GM12878 (cell line): ENCODE results near the gene RIPOR1. TPM values are rescaled to one million over a fixed set of nuclear protein-coding genes. Genes with fewer than 3 reads are reported as not detected.

ENCODE experiments used
- ATAC-seq: fragments of 200-7000 bp; cut with Tn5 transposase; 3 replicates; pipeline ENCODE4 v1.9.1; 2020; ENCODE audit warnings: mild to moderate bottlenecking, moderate library complexity
- BruUV-seq: library from RNA; stranded (reverse); fragments of 400-500 nt; replicated peaks from 2 replicates; lab custom pipeline; 2021; lab: Mats Ljungman, UMichigan
- CTCF ChIA-PET: fragments of 300-600 bp; sonication (Branson Sonifier 250); formaldehyde crosslinking; extraction: SDS; loops from one replicate; lab custom pipeline; 2021; ENCODE audit warnings: inconsistent platforms; lab: Yijun Ruan, JAX
- POLR2A ChIA-PET: fragments of 350-600 bp; formaldehyde crosslinking; extraction: SDS; loops from one replicate; lab custom pipeline; 2021; ENCODE audit warnings: inconsistent platforms; lab: Charles Lee
- RAD21 ChIA-PET: fragments of 300-600 bp; sonication (Branson Sonifier 250); formaldehyde crosslinking; loops from one replicate; lab custom pipeline; 2023; ENCODE audit warnings: antibody characterized with exemption; ENCODE audit not compliant: unreplicated experiment; lab: Charles Lee
- SMC1A ChIA-PET: fragments of 300-600 bp; sonication (Branson Sonifier 250); formaldehyde crosslinking; loops from one replicate; lab custom pipeline; 2023; ENCODE audit not compliant: unreplicated experiment, uncharacterized antibody; lab: Charles Lee
- DNase-seq: peaks from one replicate; pipeline ENCODE4 v3.0.0-alpha.2; 2011; ENCODE audit warnings: low read depth, low spot score
- FAIRE-seq: peaks from 3 replicates; lab custom pipeline; 2011; peaks lifted over from hg19 to GRCh38; lab: Jason Lieb, UNC
- H2AFZ ChIP-seq: 2 replicates; pipeline ENCODE4 v1.6.0; 2011; ENCODE audit warnings: low read depth, low read length, control low read depth; ENCODE audit not compliant: control insufficient read depth
- H3K27ac ChIP-seq: 2 replicates; pipeline ENCODE4 v1.5.1; 2011; ENCODE audit warnings: control low read depth; ENCODE audit not compliant: control insufficient read depth, insufficient read depth
- H3K27me3 ChIP-seq, 2 experiments: replicated peaks in 1 of 2; 2 replicates each; pipeline versions ENCODE4 v1.6.0 to v1.6.1; 2011; ENCODE audit warnings: low read length in 1 of 2; ENCODE audit not compliant: control insufficient read depth in 2 of 2, insufficient read depth in 2 of 2
- H3K36me3 ChIP-seq, 2 experiments: 2 replicates each; pipeline ENCODE4 v1.5.1; 2011; ENCODE audit warnings: low read length in 1 of 2; ENCODE audit not compliant: control insufficient read depth in 2 of 2, insufficient read depth in 2 of 2
- H3K4me1 ChIP-seq: 2 replicates; pipeline ENCODE4 v1.6.1; 2011; ENCODE audit warnings: mild to moderate bottlenecking, low read length, moderate library complexity, mixed read lengths; ENCODE audit not compliant: control insufficient read depth, insufficient read depth
- H3K4me2 ChIP-seq: 2 replicates; pipeline ENCODE4 v1.6.0; 2011; ENCODE audit warnings: control low read depth; ENCODE audit not compliant: control insufficient read depth, insufficient read depth
- H3K4me3 ChIP-seq: fragments of 200-600 bp; sonication (generic); 2 replicates; pipeline ENCODE4 v1.5.1; 2016
- H3K79me2 ChIP-seq: 2 replicates; pipeline ENCODE4 v1.6.0; 2011; ENCODE audit warnings: low read length; ENCODE audit not compliant: control insufficient read depth, insufficient read depth
- H3K9ac ChIP-seq: 2 replicates; pipeline ENCODE4 v1.8.0; 2011; ENCODE audit warnings: low read length, control low read depth, mixed read lengths; ENCODE audit not compliant: control insufficient read depth, insufficient read depth
- H3K9me3 ChIP-seq: replicated peaks from 3 replicates; pipeline ENCODE4 v1.5.1; 2011; ENCODE audit warnings: mild to moderate bottlenecking, low read length; ENCODE audit not compliant: control insufficient read depth, insufficient read depth
- H4K20me1 ChIP-seq: 2 replicates; pipeline ENCODE4 v1.6.0; 2011; ENCODE audit not compliant: control insufficient read depth, insufficient read depth
- BHLHE40 ChIP-seq, 2 experiments: fragments of 450-650 bp in 1 of 2; IDR thresholded peaks; 2 replicates each; pipeline ENCODE4 v1.6.1; 2011 to 2017; ENCODE audit warnings: low read depth in 2 of 2, borderline replicate concordance in 1 of 2, improper control_type of control experiment in 1 of 2, low read length in 1 of 2, mild to moderate bottlenecking in 1 of 2
- CBX3 ChIP-seq: fragments of 200-600 bp; sonication (generic); IDR thresholded peaks from 2 replicates; pipeline ENCODE4 v1.6.1; 2016; ENCODE audit warnings: low read depth, borderline replicate concordance
- CBX5 ChIP-seq: sonication (generic); IDR thresholded peaks from 2 replicates; pipeline ENCODE4 v1.6.1; 2016; ENCODE audit warnings: low read depth, moderate library complexity, mild to moderate bottlenecking, inconsistent platforms
- GATAD2B ChIP-seq: fragments of 450-650 bp; conservative IDR thresholded peaks from 2 replicates; pipeline ENCODE4 v1.6.1; 2017; ENCODE audit warnings: low read depth, mild to moderate bottlenecking, moderate library complexity
- HDGF ChIP-seq: fragments of 450-650 bp; IDR thresholded peaks from 2 replicates; pipeline ENCODE4 v1.6.1; 2016; ENCODE audit warnings: antibody characterized with exemption
- IKZF1 ChIP-seq: fragments of 450-650 bp; conservative IDR thresholded peaks from 2 replicates; pipeline ENCODE4 v1.6.1; 2017; ENCODE audit warnings: antibody characterized with exemption, mild to moderate bottlenecking
- IKZF2 ChIP-seq, 2 experiments: fragments of 450-650 bp; IDR thresholded peaks; 2 replicates each; pipeline ENCODE4 v1.6.1; 2017; ENCODE audit warnings: mild to moderate bottlenecking in 2 of 2, moderate library complexity in 2 of 2
- POLR2A ChIP-seq: IDR thresholded peaks from 2 replicates; pipeline ENCODE4 v1.6.1; 2011; ENCODE audit warnings: low read depth, mild to moderate bottlenecking, low read length
- POU2F2 ChIP-seq: IDR thresholded peaks from 3 replicates; pipeline ENCODE4 v1.6.1; 2011; ENCODE audit warnings: low read depth, mild to moderate bottlenecking, low read length, borderline replicate concordance
- RAD21 ChIP-seq: IDR thresholded peaks from 2 replicates; pipeline ENCODE4 v1.6.1; 2011; ENCODE audit warnings: mild to moderate bottlenecking, low read depth, low read length, moderate library complexity; ENCODE audit not compliant: insufficient read depth
- RELA ChIP-seq: fragments of 450-650 bp; IDR thresholded peaks from 2 replicates; pipeline ENCODE4 v1.8.0; 2014; ENCODE audit warnings: borderline replicate concordance; ENCODE audit not compliant: partially characterized antibody
- SMAD5 ChIP-seq: IDR thresholded peaks from 2 replicates; pipeline ENCODE4 v1.6.1; 2016; ENCODE audit warnings: antibody characterized with exemption, low read depth
- SMARCA5 ChIP-seq: fragments of 450-650 bp; IDR thresholded peaks from 2 replicates; pipeline ENCODE4 v1.6.1; 2017; ENCODE audit warnings: mild to moderate bottlenecking
- SPI1 ChIP-seq: IDR thresholded peaks from 2 replicates; pipeline ENCODE4 v1.6.1; 2011; ENCODE audit warnings: low read depth, mild to moderate bottlenecking, low read length, moderate library complexity, borderline replicate concordance; ENCODE audit not compliant: insufficient read depth
- STAT3 ChIP-seq: IDR thresholded peaks from 2 replicates; pipeline ENCODE4 v1.6.1; 2011; ENCODE audit warnings: low read depth, low read length, improper control_type of control experiment
- ZBED1 ChIP-seq: IDR thresholded peaks from 2 replicates; pipeline ENCODE4 v1.6.1; 2016; ENCODE audit warnings: borderline replicate concordance
- ZNF207 ChIP-seq: fragments of 450-650 bp; IDR thresholded peaks from 2 replicates; pipeline ENCODE4 v1.6.1; 2014; ENCODE audit warnings: antibody characterized with exemption, mild to moderate bottlenecking, borderline replicate concordance
- ZNF622 ChIP-seq: fragments of 450-650 bp; IDR thresholded peaks from 2 replicates; pipeline ENCODE4 v1.6.1; 2017; ENCODE audit warnings: mild to moderate bottlenecking, inconsistent platforms
- WGBS: methylation state at CpG from one replicate; pipeline ENCODE4 v1.1.6; 2016; ENCODE audit warnings: low lambda C conversion rate; ENCODE audit not compliant: insufficient replicate concordance, insufficient coverage; ENCODE audit errors: missing lambda C conversion rate; 5-methylcytosine and 5-hydroxymethylcytosine counted together
- in situ Hi-C: fragments of 300-500 bp; cut with MboI; formaldehyde crosslinking; loops from 9 replicates; pipeline ENCODE4 v1.14.3; 2018; ENCODE audit warnings: mixed read lengths
- intact Hi-C: fragments of 100-400 bp; cut with micrococcal nuclease; formaldehyde crosslinking; loops from one replicate; pipeline ENCODE4 v1.14.2; 2022; ENCODE audit not compliant: unreplicated experiment
- polyA plus RNA-seq, 11 experiments: library from polyadenylated mRNA; depleted of rRNA in 4 of 11; unstranded in 6 of 11; stranded (reverse) in 5 of 11; fragments of >200 nt; fragmentation: Nextera tagmentation in 4 of 11; fragmentation: Illumina TruSeq in 1 of 11; extraction: Ambion mirVana in 4 of 11; extraction: Trizol in 1 of 11; gene quantifications; 1 replicate in 1 of 11; 2 replicates in 10 of 11; pipeline versions ENCODE4 v1.2.1 to v1.2.3, GENCODE V29; 2011 to 2016; ENCODE audit warnings: inconsistent platforms in 2 of 11, missing spikeins in 2 of 11, low read depth in 1 of 11
- total RNA-seq, 4 experiments: library from RNA; depleted of rRNA in 3 of 4; stranded (reverse); fragments of >200 nt in 3 of 4; fragmentation: Illumina TruSeq in 1 of 4; extraction: Trizol in 1 of 4; gene quantifications; 2 replicates each; pipeline versions ENCODE4 v1.2.1 to v1.2.3, GENCODE V29; 2013 to 2021
- TF ChIP-seq, protein P1 (sequence below): IDR thresholded peaks from 2 replicates; pipeline ENCODE4 v1.6.1; 2011; ENCODE audit warnings: borderline replicate concordance, low read depth, mild to moderate bottlenecking, moderate library complexity, low read length; ENCODE audit not compliant: insufficient read depth, poor library complexity, severe bottlenecking
- TF ChIP-seq, protein P2 (sequence below): IDR thresholded peaks from 2 replicates; pipeline ENCODE4 v1.6.1; 2012; ENCODE audit warnings: low read length, inconsistent platforms
- TF ChIP-seq, protein P3 (sequence below): IDR thresholded peaks from 2 replicates; pipeline ENCODE4 v1.6.1; 2011; ENCODE audit warnings: low read depth, low read length, improper control_type of control experiment, borderline replicate concordance

Gene RIPOR1
- total and polyA plus RNA-seq, 10 of the 15 experiments (the other 5 are each of a cell fraction or from before 2014, with no cell fraction given): 0.13 to 28.5 (median 7.0) TPM

DNA sequence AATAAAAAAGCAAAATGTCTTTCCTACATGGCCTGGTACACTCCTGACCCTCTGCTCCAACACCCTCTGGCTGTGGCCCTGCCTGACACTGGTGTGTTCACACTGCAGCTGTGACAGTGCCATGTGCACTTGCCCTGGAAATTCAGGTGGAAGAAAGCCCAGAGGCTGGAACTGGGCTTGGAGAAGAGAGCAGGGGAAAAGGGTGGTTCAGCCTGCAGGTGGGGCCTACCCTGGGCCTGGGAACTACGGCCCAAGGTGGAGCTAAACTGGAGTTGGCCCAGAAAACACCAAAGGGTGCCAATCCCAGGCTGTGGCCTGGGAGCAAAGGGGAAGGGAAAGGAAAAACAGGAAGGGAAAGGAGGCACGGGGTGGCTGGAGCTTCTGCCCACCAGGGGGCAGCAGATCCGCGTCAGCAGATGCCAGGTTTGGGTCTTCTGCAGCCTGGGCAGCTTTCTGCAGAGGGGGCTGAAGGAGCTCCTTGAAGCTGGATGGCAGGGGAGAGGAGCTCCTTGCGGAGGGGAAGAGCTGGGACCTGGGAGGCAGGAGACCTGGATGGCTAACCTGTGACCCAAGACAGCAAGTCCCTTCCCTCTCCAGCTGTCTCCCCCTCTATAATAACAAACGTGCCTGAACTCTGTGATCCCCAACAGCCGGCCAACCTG is 18.3 kb downstream of the RIPOR1 start:
- no peaks in the 10 kb centered on the region for H4K20me1 ChIP-seq
- BruUV-seq: no TSS peak
- ATAC-seq: peak; percentile 74
- CTCF ChIA-PET: interaction anchor here (0.5 to 5.9 kb wide), 46 partner anchors 10 to 712 kb away, joined by 3 to 138 read pairs (median 4); partner anchors contain the start of genes ACD, ATP6V0D1, C16orf86 and CARMIL2
- WGBS: 7% methylated on average over 7 of the region's 7 CpGs
- FAIRE-seq: peak; percentile 92
- no peaks in the 10 kb centered on the region for H3K27me3 ChIP-seq
- peaks cover 28% of the 10 kb centered on the region for H3K4me1 ChIP-seq
- no peak for DNase-seq
- peaks cover 10 to 11% of the 10 kb centered on the region in 2 experiments; a peak in 3 of 4 replicates for H3K36me3 ChIP-seq
- in situ Hi-C loops: loop anchor here (5.0 kb wide), 1 partner anchor 95 kb away; no protein-coding TSS in a partner anchor
- no peaks in the 10 kb centered on the region for H3K9me3 ChIP-seq
- RAD21 ChIA-PET: interaction anchor here (0.7 to 5.8 kb wide), 20 partner anchors 9 to 389 kb away, joined by 3 to 102 read pairs (median 6); partner anchors contain the start of genes ACD, C16orf86, CARMIL2 and CTCF
- peak overlapping the region; percentile 82 for H3K4me2 ChIP-seq
- SMC1A ChIA-PET: interaction anchor here (0.7 to 6.2 kb wide), 20 partner anchors 9 to 122 kb away, joined by 3 to 86 read pairs (median 5); partner anchors contain the start of genes ACD, C16orf86, CARMIL2 and CTCF
- H3K9ac ChIP-seq: peak overlapping the region; percentile 31
- POLR2A ChIA-PET: interaction anchor here (0.8 to 2.6 kb wide), 8 partner anchors 9 to 112 kb away, joined by 3 to 17 read pairs (median 9); partner anchors contain the start of genes ACD, CARMIL2 and RIPOR1
- no peaks in the 10 kb centered on the region for H3K79me2 ChIP-seq
- no peak overlapping the region for H3K4me3 ChIP-seq
- H3K27ac ChIP-seq: peak overlapping the region; percentile 87
- intact Hi-C loops: loop anchor here (1.0 to 2.0 kb wide), 3 partner anchors 16 to 121 kb away; partner anchors contain the start of gene CTCF
- no peak overlapping the region for H2AFZ ChIP-seq
- TF ChIP-seq, protein P1, sequence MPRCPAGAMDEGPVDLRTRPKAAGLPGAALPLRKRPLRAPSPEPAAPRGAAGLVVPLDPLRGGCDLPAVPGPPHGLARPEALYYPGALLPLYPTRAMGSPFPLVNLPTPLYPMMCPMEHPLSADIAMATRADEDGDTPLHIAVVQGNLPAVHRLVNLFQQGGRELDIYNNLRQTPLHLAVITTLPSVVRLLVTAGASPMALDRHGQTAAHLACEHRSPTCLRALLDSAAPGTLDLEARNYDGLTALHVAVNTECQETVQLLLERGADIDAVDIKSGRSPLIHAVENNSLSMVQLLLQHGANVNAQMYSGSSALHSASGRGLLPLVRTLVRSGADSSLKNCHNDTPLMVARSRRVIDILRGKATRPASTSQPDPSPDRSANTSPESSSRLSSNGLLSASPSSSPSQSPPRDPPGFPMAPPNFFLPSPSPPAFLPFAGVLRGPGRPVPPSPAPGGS: peak; percentile 28
- TF ChIP-seq POU2F2 (no peak), CBX3 (no peak), STAT3 (no peak), POLR2A (peak; percentile 18; the same call in 1 of the 2 replicates), ZBED1 (no peak), ZNF207 (no peak), IKZF1 (peak; percentile 90), CBX5 (no peak), SMAD5 (no peak; the same call in 1 of the 2 replicates), SPI1 (peak; percentile 71), HDGF (peak; percentile 81; the same call in 1 of the 2 replicates), ZNF622 (no peak), RAD21 (peak; percentile 92), SMARCA5 (peak; percentile 77; the same call in 1 of the 2 replicates), RELA (no peak), GATAD2B (peak; percentile 44; the same call in 1 of the 2 replicates), IKZF2 (IDR thresholded peaks at IDR 0.05) (peak; percentile 94), BHLHE40 (IDR thresholded peaks at IDR 0.05; ENCODE audit: borderline replicate concordance in 1 of 2, low read depth in 2 of 2, low read length in 1 of 2) (peak in 1 of 2 experiments; percentile 23; a peak in 1 of 4 replicates)
- TF ChIP-seq, protein P2, sequence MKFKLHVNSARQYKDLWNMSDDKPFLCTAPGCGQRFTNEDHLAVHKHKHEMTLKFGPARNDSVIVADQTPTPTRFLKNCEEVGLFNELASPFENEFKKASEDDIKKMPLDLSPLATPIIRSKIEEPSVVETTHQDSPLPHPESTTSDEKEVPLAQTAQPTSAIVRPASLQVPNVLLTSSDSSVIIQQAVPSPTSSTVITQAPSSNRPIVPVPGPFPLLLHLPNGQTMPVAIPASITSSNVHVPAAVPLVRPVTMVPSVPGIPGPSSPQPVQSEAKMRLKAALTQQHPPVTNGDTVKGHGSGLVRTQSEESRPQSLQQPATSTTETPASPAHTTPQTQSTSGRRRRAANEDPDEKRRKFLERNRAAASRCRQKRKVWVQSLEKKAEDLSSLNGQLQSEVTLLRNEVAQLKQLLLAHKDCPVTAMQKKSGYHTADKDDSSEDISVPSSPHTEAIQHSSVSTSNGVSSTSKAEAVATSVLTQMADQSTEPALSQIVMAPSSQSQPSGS: no peak
- TF ChIP-seq, protein P3, sequence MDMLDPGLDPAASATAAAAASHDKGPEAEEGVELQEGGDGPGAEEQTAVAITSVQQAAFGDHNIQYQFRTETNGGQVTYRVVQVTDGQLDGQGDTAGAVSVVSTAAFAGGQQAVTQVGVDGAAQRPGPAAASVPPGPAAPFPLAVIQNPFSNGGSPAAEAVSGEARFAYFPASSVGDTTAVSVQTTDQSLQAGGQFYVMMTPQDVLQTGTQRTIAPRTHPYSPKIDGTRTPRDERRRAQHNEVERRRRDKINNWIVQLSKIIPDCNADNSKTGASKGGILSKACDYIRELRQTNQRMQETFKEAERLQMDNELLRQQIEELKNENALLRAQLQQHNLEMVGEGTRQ: no peak
